ENCODE data around the gene ASIC5.

GRCh38 chr4:155795991-155796390, 70.1 kb downstream of the ASIC5 start:
- TF ChIP-seq POLR2A (IDR thresholded peaks at IDR 0.05) = no peak
- TF ChIP-seq, protein P1, sequence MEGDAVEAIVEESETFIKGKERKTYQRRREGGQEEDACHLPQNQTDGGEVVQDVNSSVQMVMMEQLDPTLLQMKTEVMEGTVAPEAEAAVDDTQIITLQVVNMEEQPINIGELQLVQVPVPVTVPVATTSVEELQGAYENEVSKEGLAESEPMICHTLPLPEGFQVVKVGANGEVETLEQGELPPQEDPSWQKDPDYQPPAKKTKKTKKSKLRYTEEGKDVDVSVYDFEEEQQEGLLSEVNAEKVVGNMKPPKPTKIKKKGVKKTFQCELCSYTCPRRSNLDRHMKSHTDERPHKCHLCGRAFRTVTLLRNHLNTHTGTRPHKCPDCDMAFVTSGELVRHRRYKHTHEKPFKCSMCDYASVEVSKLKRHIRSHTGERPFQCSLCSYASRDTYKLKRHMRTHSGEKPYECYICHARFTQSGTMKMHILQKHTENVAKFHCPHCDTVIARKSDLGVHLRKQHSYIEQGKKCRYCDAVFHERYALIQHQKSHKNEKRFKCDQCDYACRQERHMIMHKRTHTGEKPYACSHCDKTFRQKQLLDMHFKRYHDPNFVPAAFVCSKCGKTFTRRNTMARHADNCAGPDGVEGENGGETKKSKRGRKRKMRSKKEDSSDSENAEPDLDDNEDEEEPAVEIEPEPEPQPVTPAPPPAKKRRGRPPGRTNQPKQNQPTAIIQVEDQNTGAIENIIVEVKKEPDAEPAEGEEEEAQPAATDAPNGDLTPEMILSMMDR (IDR thresholded peaks at IDR 0.05) = peak in 2 of 5 experiments; percentile 17 to 30
- TF ChIP-seq EP300 (IDR thresholded peaks at IDR 0.05; ENCODE audit: low read depth) = no peak
